OCI-LY1 (cell line): ENCODE measurements around the gene MARK1.

ENCODE experiments used
- EZH2 ChIP-seq: fragments of 200-600 bp; sonication (generic), shearing (Covaris generic); IDR thresholded peaks from 2 replicates; pipeline ENCODE4 v1.8.0; 2017; ENCODE audit warnings: borderline replicate concordance, mixed run types, mild to moderate bottlenecking, antibody characterized with exemption, low read length, moderate library complexity, mixed read lengths
- TF ChIP-seq, protein P1 (sequence below): fragments of 200-600 bp; sonication (generic), shearing (Covaris generic); IDR thresholded peaks from 2 replicates; pipeline ENCODE4 v1.5.1; 2017; ENCODE audit warnings: mild to moderate bottlenecking, antibody characterized with exemption, low read length, moderate library complexity, mixed read lengths

GRCh38 chr1:220516722-220517042, 11.3 kb upstream of the MARK1 start:
- no peak for TF ChIP-seq EZH2
- TF ChIP-seq, protein P1, sequence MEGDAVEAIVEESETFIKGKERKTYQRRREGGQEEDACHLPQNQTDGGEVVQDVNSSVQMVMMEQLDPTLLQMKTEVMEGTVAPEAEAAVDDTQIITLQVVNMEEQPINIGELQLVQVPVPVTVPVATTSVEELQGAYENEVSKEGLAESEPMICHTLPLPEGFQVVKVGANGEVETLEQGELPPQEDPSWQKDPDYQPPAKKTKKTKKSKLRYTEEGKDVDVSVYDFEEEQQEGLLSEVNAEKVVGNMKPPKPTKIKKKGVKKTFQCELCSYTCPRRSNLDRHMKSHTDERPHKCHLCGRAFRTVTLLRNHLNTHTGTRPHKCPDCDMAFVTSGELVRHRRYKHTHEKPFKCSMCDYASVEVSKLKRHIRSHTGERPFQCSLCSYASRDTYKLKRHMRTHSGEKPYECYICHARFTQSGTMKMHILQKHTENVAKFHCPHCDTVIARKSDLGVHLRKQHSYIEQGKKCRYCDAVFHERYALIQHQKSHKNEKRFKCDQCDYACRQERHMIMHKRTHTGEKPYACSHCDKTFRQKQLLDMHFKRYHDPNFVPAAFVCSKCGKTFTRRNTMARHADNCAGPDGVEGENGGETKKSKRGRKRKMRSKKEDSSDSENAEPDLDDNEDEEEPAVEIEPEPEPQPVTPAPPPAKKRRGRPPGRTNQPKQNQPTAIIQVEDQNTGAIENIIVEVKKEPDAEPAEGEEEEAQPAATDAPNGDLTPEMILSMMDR = no peak
